ENCODE data around the gene TSPAN2. TPM values are rescaled to one million over a fixed set of nuclear protein-coding genes. Genes with fewer than 3 reads are reported as not detected.

The TSPAN2 gene
- polyA plus RNA-seq, 1 experiment: 3.9 TPM

GRCh38 chr1:115068826-115069585 is 20.3 kb downstream of the TSPAN2 start:
- Histone ChIP-seq H3K4me3 (ENCODE audit: low read depth, low read length) (no peak overlapping the region), H3K27me3 (ENCODE audit: control insufficient read depth, insufficient read depth, low read length) (0 out of 2 replicates have a peak, but pooled peaks cover 1% of the 10 kb centered on the region), H3K36me3 (ENCODE audit: control insufficient read depth, insufficient read depth, low read length) (no peaks in the 10 kb centered on the region)
- ChIA-PET POLR2A (interaction anchor here (1.0 kb wide), 1 partner anchor 17 kb away, joined by 3 read pairs; no protein-coding TSS in a partner anchor), CTCF (interaction anchor here (1.2 kb wide), 1 partner anchor 17 kb away, joined by 5 read pairs; no protein-coding TSS in a partner anchor)
- TF ChIP-seq CTCF (IDR thresholded peaks at IDR 0.05; ENCODE audit: insufficient read depth, low read depth, low read length): no peak
- DNase-seq (ENCODE audit: low read depth): no peak

- no peak for TF ChIP-seq CTCF (IDR thresholded peaks at IDR 0.05; ENCODE audit: insufficient read depth, low read depth, low read length)
- no peak for DNase-seq (ENCODE audit: low read depth)
- H3K36me3 ChIP-seq (ENCODE audit: control insufficient read depth, insufficient read depth, low read length): no peaks in the 10 kb centered on the region
- no peak overlapping the region for H3K4me3 ChIP-seq (ENCODE audit: low read depth, low read length)
- ChIA-PET POLR2A (no interaction called here), CTCF (interaction anchor here (1.2 kb wide), 2 partner anchors 15 to 45 kb away, joined by 4 to 5 read pairs; no protein-coding TSS in a partner anchor)
- H3K27me3 ChIP-seq (ENCODE audit: control insufficient read depth, insufficient read depth, low read length): no peaks in the 10 kb centered on the region
Measured at GRCh38 chr1:115067161-115067859, 22.0 kb downstream of the TSPAN2 start.

- DNase-seq (ENCODE audit: low read depth): no peak
- Histone ChIP-seq H3K36me3 (ENCODE audit: control insufficient read depth, insufficient read depth, low read length) (no peaks in the 10 kb centered on the region), H3K27me3 (ENCODE audit: control insufficient read depth, insufficient read depth, low read length) (no peaks in the 10 kb centered on the region), H3K4me3 (ENCODE audit: low read depth, low read length) (no peak overlapping the region)
- ChIA-PET CTCF (interaction anchor here (1.0 to 1.7 kb wide), 5 partner anchors 8 to 47 kb away, joined by 3 to 8 read pairs (median 3); no protein-coding TSS in a partner anchor), POLR2A (interaction anchor here (0.6 to 0.8 kb wide), 2 partner anchors 8 to 592 kb away, joined by 4 read pairs; no protein-coding TSS in a partner anchor)
- no peak for TF ChIP-seq CTCF (IDR thresholded peaks at IDR 0.05; ENCODE audit: insufficient read depth, low read depth, low read length)
Measured at GRCh38 chr1:115065021-115065420, 24.3 kb downstream of the TSPAN2 start.

- no peak for TF ChIP-seq CTCF (IDR thresholded peaks at IDR 0.05; ENCODE audit: insufficient read depth, low read depth, low read length)
- ChIA-PET CTCF (interaction anchor here (1.5 to 1.7 kb wide), 4 partner anchors 7 to 48 kb away, joined by 3 to 8 read pairs (median 4); no protein-coding TSS in a partner anchor), POLR2A (no interaction called here)
- DNase-seq (ENCODE audit: low read depth): no peak
- H3K27me3 ChIP-seq (ENCODE audit: control insufficient read depth, insufficient read depth, low read length): no peaks in the 10 kb centered on the region
- no peak overlapping the region for H3K4me3 ChIP-seq (ENCODE audit: low read depth, low read length)
- H3K36me3 ChIP-seq (ENCODE audit: control insufficient read depth, insufficient read depth, low read length): no peaks in the 10 kb centered on the region
Measured at GRCh38 chr1:115064461-115064860, 24.8 kb downstream of the TSPAN2 start.
